IPS-15b (cell line): ENCODE measurements around the gene MNT.
"Not testable (repeated sequence)": the region's sequence is repeated elsewhere in the genome, so short reads cannot be mapped to it uniquely, and the experiment has no call there.

Source experiments
- H3K27me3 ChIP-seq: one replicate; pipeline ENCODE4 v1.6.1; 2013; ENCODE audit warnings: low read length; ENCODE audit not compliant: control insufficient read depth, insufficient read depth
- H3K36me3 ChIP-seq: one replicate; pipeline ENCODE4 v1.6.1; 2013; ENCODE audit warnings: low read length; ENCODE audit not compliant: control insufficient read depth, insufficient read depth
- H3K4me1 ChIP-seq: one replicate; pipeline ENCODE4 v1.6.1; 2013; ENCODE audit warnings: mild to moderate bottlenecking, low read length; ENCODE audit not compliant: control insufficient read depth, insufficient read depth
- H3K4me3 ChIP-seq: one replicate; pipeline ENCODE4 v1.5.1; 2013; ENCODE audit warnings: low read depth, low read length
- H3K9ac ChIP-seq: one replicate; pipeline ENCODE4 v1.6.1; 2013; ENCODE audit warnings: low read depth, mild to moderate bottlenecking, low read length
- H3K9me3 ChIP-seq: one replicate; pipeline ENCODE4 v1.6.1; 2013; ENCODE audit warnings: mild to moderate bottlenecking, low read length; ENCODE audit not compliant: control insufficient read depth, insufficient read depth

Gene MNT, protein sequence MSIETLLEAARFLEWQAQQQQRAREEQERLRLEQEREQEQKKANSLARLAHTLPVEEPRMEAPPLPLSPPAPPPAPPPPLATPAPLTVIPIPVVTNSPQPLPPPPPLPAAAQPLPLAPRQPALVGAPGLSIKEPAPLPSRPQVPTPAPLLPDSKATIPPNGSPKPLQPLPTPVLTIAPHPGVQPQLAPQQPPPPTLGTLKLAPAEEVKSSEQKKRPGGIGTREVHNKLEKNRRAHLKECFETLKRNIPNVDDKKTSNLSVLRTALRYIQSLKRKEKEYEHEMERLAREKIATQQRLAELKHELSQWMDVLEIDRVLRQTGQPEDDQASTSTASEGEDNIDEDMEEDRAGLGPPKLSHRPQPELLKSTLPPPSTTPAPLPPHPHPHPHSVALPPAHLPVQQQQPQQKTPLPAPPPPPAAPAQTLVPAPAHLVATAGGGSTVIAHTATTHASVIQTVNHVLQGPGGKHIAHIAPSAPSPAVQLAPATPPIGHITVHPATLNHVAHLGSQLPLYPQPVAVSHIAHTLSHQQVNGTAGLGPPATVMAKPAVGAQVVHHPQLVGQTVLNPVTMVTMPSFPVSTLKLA

DNA sequence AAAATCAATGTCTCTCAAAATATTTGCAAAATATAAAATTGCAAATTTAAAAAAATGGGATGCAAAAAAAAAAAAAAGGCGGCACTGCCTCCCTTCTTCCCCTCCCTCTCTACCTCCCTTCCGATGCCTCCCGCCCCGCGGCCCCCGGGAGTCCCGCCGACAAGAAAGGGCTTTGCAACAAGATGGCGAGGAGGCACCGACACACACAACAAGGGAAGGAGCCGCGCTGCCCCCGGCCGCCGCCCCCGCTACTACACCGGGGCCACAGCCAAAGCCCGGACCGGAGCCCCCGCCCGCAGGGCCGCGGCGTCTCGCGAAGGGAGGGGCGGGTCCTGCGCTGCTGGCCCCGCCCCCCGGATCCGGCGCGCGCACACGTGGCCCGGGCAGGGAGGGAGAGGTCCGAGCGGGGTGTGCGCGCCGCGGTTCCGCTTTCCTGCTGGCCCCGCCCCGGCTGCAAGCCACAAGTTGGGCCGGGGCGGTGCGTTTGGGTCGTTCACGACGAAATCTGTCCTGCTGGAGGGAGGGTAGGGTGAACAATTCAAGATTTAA, at the start of gene MNT:
Gene MNT (minus strand): TSS at position 184 of the 549 bp plus-strand sequence. CDS start 348 bp downstream, outside the sequence.
- H3K27me3 ChIP-seq, result no peaks in the 10 kb centered on the region
- H3K4me3 ChIP-seq, result peak within 1 kb of the TSS; percentile 93
- no peaks in the 10 kb centered on the region for H3K9me3 ChIP-seq

DNA sequence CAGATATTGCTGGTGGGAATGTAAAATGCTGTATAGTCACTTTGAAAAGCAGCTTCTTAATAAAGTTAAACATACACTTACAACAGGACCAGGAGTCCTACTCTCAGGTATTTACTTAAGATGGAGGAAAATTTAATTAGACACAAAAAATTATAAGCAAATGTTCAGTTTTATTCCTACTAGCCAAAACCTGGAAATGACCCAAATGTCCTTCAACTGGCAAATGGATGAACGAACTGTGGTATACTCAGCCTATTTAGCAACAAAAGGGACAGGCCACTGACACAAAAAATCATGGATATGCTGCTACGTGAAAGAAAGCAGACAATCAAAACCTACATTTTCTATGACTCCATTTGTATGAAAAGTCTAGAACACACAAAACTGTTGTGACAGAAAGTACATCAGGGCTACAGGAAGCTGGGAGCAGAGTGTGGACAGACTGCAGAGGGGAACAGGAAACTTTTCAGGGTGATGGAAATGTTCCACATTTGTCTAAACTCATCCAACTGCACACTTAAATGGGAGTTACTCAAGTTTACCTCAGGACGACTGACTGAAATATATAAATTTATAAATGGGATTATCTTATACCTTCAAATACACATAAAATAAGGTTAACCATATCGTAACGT, 49.3 kb upstream of the MNT start:
- no peaks in the 10 kb centered on the region for H3K9me3 ChIP-seq
- no peak overlapping the region for H3K9ac ChIP-seq
- no peaks in the 10 kb centered on the region for H3K27me3 ChIP-seq
- H3K4me1 ChIP-seq, result peaks cover 3% of the 10 kb centered on the region
- no peak overlapping the region for H3K4me3 ChIP-seq
- no peaks in the 10 kb centered on the region for H3K36me3 ChIP-seq

More for the DNA sequence above, at the start of gene MNT:
- H3K36me3 ChIP-seq, result no peaks in the 10 kb centered on the region
- peak within 1 kb of the TSS; percentile 89 for H3K9ac ChIP-seq
- H3K4me1 ChIP-seq, result peaks cover 22% of the 10 kb centered on the region

DNA sequence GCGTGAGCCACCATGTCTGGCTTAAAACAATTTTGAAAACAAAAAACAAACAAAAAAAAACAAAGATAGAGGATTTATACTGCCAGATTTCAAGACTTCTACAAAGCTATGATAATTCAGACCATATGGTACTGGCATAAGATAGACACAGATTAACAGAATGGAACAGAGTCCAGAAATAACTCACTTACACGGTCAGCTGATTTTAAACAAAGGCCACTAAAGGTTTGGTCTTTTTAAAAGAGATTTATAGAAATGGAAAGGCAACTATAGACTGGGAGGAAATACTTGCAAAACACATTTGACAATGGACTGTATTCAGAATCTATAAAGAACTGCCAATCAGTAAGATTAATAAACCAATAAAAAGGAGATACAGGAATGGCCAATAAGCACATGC, 48.6 kb upstream of the MNT start:
- Histone ChIP-seq H3K36me3 (no peaks in the 10 kb centered on the region), H3K9me3 (no peaks in the 10 kb centered on the region), H3K4me1 (peaks cover 3% of the 10 kb centered on the region), H3K4me3 (no peak overlapping the region), H3K9ac (no peak overlapping the region), H3K27me3 (no peaks in the 10 kb centered on the region)

DNA sequence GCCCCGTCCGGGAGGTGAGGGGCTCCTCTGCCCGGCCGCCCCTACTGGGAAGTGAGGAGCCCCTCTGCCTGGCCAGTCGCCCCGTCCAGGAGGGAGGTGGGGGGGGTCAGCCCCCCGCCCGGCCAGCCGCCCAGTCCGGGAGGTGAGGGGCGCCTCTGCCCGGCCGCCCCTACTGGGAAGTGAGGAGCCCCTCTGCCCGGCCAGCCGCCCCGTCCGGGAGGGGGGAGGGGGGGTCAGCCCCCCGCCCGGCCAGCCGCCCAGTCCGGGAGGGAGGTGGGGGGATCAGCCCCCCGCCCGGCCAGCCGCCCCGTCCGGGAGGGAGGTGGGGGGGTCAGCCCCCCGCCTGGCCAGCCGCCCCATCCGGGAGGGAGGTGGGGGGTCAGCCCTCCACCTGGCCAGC, 46.6 kb upstream of the MNT start:
- H3K36me3 ChIP-seq, H3K9me3 ChIP-seq, H3K4me1 ChIP-seq, H3K4me3 ChIP-seq, H3K27me3 ChIP-seq, H3K9ac ChIP-seq: not testable (repeated sequence)

DNA sequence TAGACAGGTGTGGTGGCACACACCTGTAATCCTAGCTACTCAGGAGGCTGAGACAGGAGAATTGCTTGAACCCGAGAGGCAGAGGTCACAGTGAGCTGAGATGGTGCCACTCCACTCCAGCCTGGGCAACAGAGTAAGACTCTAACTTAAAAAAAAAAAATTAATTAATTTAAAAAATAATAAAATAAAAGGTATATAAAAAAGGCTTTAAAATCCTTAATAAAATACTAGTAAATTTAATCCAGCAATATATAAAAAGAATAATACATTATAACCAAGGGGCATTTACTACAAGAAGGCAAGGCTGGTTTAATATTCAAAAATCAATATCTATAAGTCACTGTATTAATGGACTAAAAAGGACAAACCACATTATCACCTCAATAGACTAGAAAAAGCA, 44.8 kb upstream of the MNT start:
- Histone ChIP-seq H3K27me3 (no peaks in the 10 kb centered on the region), H3K4me3 (no peak overlapping the region), H3K9me3 (no peaks in the 10 kb centered on the region), H3K36me3 (peaks cover 3% of the 10 kb centered on the region), H3K4me1 (peaks cover 3% of the 10 kb centered on the region), H3K9ac (no peak overlapping the region)

DNA sequence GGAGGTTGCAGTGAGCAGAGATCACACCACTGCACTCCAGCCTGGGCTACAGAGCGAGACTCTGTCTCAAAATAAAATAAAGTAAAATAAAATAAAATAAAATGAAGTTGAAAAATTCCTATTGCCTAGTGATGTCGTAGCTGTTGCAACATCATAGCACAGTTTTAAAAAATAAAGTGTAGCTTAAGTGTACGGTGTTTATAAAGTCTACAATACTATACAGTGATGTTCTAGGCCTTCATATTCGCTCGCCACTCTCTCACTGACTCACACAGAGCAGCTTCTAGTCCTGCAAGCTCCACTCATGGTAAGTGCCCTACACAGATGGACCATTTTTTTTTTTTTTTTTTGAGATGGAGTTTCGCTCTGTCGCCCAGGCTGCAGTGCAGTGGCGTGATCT, 43.5 kb upstream of the MNT start:
- H3K4me1 ChIP-seq, result no peaks in the 10 kb centered on the region
- no peaks in the 10 kb centered on the region for H3K27me3 ChIP-seq
- H3K9me3 ChIP-seq, result no peaks in the 10 kb centered on the region
- H3K36me3 ChIP-seq, result peaks cover 3% of the 10 kb centered on the region
- H3K9ac ChIP-seq, result no peak overlapping the region
- H3K4me3 ChIP-seq, result no peak overlapping the region

DNA sequence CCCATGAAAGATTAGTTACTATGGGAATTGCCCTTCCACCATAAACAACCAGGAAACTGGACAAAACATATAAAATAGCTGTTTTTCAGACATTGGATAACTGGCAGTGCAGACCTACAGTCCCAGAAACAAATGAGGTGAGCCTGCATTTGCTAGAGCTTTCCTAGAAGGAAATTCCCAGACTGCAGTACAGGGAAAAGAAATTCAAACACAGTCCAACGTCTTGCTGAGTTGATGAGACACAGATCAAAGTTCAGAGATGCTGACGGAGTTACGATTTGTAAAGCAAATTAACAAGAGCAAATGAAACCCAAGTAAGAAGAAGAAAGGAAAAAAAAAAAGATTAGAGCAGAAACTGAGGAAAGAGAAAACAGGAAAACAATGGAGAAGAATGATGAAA, 41.3 kb upstream of the MNT start:
- Histone ChIP-seq H3K4me1 (no peaks in the 10 kb centered on the region), H3K9ac (no peak overlapping the region), H3K36me3 (peaks cover 5% of the 10 kb centered on the region), H3K4me3 (no peak overlapping the region), H3K9me3 (no peaks in the 10 kb centered on the region), H3K27me3 (no peaks in the 10 kb centered on the region)

DNA sequence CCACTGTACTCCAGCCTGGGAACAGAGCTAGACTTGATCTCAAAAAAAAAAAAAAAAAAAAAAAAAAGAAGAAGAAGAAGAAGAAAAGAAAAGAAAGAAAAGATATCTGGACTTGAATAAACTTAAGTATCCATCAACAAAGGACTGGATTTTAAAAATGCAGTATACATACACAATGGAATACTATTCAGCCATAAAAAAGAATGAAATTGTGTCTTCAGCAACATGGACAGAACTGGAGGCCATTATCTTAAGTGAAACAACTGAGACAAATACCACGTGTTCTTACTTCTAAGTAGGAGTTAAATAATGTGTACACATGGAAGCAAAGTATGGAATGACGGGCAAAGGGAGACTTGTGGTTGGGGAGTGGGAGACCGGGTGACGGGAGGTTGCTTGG, 40.1 kb upstream of the MNT start:
- H3K9ac ChIP-seq, result no peak overlapping the region
- no peak overlapping the region for H3K4me3 ChIP-seq
- H3K9me3 ChIP-seq, result no peaks in the 10 kb centered on the region
- peaks cover 10% of the 10 kb centered on the region for H3K36me3 ChIP-seq
- no peaks in the 10 kb centered on the region for H3K27me3 ChIP-seq
- peaks cover 2% of the 10 kb centered on the region for H3K4me1 ChIP-seq

DNA sequence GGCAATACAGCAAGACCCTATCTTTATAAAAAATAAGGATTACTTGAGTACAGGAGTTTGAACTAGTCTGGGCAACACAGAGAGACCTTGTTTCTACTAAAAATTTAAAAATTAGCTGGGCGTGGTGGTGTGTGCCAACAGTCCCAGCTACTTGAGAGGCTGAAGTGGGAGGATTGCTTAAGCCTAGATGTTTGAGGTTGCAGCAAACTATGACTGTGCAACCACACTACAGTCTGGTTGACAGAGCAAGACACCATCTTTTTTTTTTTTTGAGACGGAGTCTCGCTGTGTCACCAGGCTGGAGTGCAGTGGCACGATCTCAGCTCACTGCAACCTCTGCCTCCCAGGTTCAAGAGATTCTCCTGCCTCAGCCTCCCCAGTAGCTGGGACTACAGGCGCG, 39.1 kb upstream of the MNT start:
- not testable (repeated sequence) for H3K9ac ChIP-seq, H3K4me3 ChIP-seq, H3K4me1 ChIP-seq, H3K9me3 ChIP-seq, H3K27me3 ChIP-seq
- H3K36me3 ChIP-seq, result peaks cover 10% of the 10 kb centered on the region

DNA sequence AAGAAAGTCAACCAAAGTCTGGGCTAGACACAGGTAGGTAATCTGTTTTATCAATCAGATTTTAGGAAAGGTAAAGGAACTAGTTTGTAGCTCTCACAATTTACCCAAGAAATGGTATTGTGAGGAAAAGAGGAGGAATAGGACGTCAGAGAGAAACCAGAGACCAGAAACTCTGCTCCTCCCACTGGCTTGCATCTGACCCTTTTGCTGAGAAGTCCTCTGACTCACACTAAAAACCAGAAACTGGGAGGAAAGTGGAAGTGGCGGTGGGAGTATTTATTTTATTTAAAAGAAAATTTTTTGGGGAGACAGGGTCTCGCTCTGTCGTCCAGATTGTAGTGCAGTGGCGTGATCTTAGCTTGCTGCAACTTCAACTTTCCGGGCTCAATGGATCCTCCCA, 38.0 kb upstream of the MNT start:
- H3K9me3 ChIP-seq, result no peaks in the 10 kb centered on the region
- peaks cover 17% of the 10 kb centered on the region for H3K4me1 ChIP-seq
- H3K4me3 ChIP-seq, result no peak overlapping the region
- H3K9ac ChIP-seq, result no peak overlapping the region
- peaks cover 10% of the 10 kb centered on the region for H3K36me3 ChIP-seq
- no peaks in the 10 kb centered on the region for H3K27me3 ChIP-seq

DNA sequence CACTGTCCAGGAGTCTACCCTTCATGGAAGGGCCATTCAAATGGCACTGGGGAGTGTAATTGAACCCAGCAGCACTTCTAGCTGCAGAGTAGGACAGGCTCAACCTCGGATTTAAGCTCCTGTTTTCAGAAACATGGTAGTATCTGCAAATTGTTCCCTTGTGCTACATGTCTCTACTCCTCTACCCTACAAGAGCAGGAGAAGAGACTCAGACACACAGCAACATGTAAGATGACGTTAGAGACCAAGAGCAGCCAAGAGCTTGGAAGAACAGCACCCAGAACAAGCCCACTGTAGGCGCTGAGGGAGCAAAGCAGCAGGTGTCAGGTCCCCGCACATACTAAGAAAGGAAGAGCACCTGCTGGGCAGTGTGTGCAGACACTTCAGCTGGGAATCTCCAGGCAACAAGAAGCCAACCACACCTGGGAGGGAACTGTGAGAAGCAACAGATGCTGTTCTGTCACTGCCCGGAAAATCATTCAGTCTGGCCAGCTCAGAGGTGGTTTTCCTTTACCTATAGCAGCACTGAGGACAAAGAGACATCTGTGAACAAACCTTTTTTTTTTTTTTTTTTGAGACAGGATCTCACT, 35.6 kb upstream of the MNT start:
- Histone ChIP-seq H3K4me1 (peaks cover 23% of the 10 kb centered on the region), H3K27me3 (no peaks in the 10 kb centered on the region), H3K4me3 (no peak overlapping the region), H3K36me3 (peaks cover 19% of the 10 kb centered on the region), H3K9me3 (no peaks in the 10 kb centered on the region), H3K9ac (no peak overlapping the region)
